GM18508 (cell line): ENCODE data around the gene CAMK2A.
"Not testable (repeated sequence)": the region's sequence is repeated elsewhere in the genome, so short reads cannot be mapped to it uniquely, and the experiment has no call there.

Experiments
- ATAC-seq: cut with Tn5 transposase; IDR thresholded peaks from one replicate; pipeline ENCODE4 v1.9.1; 2021; ENCODE audit warnings: moderate number of reproducible peaks; ENCODE audit not compliant: insufficient read depth, unreplicated experiment

Gene CAMK2A

DNA sequence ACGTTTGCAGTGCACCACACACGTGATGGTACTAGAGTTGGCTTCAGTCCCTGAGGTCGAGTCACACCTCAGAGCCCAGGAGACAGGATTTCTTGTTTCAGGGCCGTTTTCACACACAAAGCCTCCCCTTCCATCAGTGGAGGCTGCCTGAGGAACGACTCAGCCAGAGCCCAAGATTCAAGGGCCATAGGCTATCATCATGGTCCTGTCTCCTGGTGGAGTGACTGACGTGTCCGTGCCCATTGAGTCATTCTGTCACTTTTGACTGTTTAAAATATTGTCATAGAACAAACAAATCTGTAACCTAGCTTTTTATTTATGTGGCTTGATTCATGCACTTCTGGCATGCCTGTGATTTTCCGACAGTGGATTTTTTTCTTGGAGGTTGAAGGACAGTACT lies 28.3 kb downstream of the CAMK2A start:
- no peak for ATAC-seq

DNA sequence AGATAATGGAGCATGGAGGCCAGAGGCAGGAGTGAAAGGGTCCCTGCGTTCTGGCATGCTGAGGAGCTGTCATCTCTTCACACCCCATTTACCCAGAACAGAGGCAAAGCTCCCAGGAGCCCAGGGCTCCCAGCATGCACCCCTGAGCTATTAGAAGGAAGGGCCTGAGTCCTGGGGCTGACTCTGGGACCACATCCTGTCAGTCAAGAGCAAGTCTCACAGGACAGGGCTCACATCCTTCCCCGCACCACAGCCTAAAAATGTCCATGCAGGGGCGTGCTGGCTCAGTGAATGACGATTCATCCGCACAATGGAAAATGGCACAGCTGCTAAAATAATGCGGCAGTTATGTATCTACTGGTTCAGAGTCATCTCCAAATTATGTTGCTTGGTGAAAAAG lies 31.4 kb downstream of the CAMK2A start:
- ATAC-seq: no peak

DNA sequence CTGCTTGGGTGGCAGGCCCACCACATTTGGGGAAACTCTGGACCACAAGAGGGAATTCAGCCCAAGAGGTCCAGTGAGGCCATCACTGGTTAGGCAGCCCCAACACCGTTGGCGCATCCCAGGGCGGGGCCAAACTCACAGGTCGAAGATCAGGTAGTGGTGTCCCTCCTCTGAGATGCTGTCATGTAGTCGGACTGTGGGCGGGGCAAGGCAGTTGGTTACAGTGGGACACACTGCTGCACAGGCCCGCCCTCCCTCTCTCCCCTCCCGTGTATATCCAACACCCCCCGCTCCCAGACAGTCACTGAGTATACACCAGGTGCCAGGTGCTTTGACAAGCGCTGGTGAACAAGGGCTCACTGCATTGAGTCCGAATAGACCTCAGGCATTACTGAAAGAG lies 32.1 kb downstream of the CAMK2A start:
- ATAC-seq: no peak

DNA sequence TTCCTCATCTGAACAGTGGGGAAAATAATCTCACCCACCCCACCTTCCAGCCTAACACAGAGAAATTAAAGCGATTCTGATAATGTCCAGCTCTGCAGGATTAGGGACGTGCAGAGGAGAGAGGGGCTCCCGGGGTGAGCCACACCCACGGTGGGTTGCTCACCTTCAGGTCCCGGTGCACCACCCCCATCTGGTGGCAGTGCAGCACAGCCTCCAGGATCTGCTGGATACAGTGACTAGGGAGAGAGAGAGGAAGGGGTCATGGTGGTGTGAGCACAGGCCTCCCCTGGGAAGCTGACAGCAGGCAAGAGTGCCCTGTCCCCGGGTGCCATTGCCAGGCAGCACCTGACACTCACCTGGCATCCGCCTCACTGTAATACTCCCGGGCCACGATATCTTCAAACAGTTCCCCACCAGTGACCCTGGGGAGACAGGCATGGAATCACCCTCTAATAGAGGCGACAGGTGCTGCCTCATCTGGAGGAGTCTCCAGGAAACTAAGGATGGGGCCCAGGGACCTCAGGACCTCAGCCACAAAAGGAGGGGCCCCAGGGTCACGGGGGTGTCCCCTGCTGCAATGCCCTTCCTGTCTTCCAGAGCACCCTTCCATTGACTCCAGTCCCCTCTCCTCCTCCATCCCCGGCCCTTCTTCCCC lies 33.0 kb downstream of the CAMK2A start:
- no peak for ATAC-seq

DNA sequence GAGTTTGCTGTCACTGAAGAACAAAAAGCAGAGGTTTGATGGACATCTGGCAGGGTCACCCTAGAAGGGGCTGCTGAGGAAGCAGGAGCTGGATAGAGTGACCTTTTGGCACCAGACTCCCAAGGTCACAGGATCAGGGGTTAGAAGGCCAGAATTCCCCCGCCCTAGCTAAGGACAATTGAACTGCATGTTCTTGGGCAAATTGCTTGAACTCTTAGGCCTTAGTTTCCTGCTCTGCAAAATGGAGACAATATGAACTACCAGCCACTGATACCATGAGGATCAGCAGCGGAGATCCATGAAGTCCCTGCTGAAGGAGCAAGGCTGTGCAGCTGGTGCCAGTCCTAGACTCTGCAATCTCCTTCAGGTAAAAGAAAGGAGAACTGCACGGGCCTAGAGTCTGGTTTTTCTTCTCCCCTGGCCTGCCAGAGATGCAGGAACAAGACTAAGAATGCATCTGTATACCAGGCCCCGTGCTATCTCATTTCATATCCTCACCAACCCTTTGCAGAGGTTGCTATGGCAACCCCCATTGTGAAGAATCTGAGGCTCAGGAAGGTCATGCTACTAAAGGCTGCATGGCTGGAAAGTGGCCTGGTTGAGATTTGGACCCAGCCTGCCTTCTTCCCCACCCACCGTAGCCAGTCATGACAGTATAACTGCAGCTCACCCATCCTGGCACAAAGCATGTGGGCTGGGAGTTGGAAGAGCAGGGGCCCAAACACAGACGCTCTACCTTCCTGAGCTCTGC lies 33.7 kb downstream of the CAMK2A start:
- ATAC-seq: no peak

DNA sequence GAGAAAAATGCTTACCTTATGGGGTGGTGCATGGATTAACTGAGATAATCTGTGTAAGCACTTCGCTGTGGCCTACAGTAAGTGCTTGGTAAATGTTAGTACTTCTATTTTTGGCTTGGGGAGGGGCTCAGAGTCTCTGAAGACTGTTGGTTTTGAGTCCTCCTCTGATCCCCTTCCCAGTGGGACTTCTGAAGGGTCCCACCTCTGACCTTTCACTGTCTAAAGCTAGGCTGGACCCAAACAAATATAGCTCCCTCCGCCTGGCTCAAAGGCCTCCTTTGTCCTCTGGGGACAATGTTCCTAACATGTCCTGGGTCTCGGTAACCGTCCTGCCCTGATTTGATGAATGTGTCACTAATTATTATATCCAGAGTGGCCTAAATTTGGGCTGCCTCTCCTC lies 34.8 kb downstream of the CAMK2A start:
- ATAC-seq: no peak

DNA sequence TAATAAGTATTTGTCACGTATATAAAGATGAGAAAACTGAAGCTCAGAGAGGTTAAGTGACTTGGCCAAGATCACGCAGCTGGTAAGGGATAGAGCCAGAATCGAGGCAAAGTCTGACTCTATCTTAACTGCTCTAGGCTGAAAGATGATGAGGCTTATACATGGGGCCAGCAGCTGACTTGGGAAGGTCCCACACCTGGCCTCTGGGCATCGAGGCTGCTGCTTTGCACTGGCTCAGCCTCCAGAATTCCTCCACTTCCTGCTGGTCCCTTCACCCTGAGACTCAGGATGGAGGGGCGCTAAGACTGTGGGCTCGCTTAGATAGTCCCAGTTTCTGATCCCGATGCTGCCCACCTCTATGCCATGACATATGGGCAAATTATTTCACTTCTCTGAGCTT lies 35.2 kb downstream of the CAMK2A start:
- ATAC-seq: no peak

DNA sequence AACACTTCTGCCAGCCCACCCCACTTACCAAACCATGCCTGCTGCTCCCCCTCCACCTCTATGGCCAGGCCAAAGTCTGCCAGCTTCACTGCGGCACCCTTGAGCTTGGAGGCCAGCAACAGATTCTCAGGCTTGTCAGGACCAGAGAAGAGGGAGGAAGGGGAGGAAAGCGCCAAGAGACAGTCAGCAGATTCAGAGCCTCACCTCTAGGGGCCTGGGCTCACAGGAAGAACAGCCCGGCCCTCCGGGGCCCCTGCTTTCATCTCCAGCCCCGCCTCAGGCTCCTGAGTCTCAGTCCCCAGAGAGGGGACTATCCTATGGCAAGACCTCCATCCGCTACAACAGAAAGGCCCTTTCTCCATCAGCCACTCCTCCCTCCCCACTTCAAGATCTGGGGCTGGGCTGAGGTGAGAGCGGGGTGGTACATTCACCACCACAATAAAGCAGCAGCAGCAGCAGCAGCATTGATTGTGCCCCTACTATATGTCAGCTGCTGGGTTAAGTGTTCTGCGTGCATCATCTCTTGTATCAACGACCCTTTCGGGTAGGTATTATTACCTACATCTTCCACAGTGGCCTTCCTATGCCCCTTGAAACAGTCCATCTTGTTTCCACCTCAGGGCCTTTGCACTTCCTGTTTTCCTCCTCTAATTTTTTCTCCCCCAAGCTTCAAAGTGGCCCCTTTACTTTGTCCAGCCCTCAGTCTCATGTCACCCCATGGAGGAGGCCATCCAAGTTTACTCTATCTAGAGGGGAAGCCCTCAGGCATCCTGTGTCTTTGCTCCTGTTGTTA lies 36.0 kb downstream of the CAMK2A start:
- ATAC-seq: no peak

DNA sequence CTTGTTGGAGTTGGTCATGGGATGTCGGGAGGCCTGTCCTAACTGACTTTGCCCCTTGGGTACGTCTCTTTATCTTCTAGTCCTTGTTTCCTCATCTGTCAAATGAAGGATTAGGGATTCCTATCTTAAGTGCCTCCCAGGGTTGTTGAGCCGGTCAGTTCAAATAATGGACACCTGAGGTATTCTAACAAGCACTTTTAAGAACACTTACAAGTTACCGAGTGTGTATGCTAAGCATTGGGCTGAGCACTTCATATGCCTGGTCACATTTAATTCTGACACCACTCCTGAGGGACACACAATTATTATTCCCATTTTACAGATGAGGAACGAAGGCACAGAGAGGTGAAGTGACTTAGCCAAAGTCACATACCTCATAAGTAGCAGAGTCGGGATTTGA lies 37.1 kb downstream of the CAMK2A start:
- ATAC-seq: no peak

DNA sequence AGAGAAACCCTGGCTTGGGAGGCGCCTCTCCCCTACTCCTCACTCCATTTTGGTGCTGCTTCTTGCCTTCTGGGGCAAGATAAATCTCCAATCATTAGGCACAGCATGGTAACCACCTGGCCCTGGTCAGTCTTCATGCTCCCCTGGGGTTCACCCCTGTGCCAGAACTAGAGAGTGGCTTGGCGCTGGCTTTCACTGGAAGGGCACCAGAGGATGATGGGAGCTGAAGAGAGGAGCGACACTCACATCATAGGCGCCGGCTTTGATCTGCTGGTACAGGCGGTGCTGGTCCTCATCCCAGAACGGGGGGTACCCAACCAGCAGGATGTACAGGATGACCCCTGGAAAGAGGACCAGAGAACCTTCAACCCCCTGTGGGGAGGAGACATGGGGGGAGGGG lies 38.1 kb downstream of the CAMK2A start:
- no peak for ATAC-seq

DNA sequence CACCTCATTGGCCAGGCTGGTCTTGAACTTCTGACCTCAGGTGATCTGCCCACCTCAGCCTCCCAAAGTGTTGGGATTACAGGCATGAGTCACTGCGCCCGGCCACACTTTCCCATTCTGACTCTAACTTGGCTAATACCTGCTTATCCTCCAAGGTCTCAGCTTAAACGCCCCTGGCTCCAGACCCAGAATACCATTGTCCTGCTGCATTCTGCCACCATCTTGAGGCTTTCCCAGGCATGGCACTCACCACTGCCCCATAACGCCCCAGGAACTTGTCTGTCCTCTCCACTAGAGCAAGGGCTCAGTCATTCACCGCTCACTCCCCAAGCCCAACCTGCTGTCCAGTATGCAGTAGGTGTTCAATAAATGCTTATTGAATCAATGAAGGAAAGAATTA lies 39.8 kb downstream of the CAMK2A start:
- no peak for ATAC-seq

DNA sequence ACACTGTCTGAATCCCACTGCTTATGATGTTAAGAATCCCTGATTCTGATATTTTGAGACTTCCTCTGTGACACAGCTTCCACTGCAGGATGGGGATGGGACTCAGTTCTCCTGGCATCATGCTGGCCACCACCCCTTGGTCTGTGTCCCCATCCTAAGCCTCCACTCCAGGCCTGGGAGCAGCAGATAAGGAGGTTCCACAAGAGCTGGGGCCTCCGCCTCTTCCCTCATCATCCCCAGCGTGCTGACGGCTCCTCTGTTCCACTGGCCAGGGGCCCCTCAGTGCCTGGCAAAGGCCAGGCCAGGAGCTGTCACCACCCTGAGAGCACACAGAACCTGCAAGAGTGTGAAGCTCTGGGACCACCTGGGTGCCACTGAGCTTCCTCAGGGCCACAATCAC lies 40.6 kb downstream of the CAMK2A start:
- ATAC-seq: no peak

DNA sequence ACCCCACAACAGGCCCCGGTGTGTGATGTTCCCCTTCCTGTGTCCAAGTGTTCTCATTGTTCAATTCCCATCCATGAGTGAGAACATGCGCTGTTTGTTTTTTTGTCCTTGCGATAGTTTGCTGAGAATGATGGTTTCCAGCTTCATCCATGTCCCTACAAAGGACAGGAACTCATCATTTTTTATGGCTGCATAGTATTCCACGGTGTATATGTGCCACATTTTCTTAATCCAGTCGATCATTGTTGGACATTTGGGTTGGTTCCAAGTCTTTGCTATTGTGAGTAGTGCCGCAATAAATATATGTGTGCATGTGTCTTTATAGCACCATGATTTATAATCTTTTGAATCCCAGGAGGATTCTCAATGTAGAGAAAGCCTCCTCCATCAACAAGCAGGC lies 41.1 kb downstream of the CAMK2A start:
- not testable (repeated sequence) for ATAC-seq

DNA sequence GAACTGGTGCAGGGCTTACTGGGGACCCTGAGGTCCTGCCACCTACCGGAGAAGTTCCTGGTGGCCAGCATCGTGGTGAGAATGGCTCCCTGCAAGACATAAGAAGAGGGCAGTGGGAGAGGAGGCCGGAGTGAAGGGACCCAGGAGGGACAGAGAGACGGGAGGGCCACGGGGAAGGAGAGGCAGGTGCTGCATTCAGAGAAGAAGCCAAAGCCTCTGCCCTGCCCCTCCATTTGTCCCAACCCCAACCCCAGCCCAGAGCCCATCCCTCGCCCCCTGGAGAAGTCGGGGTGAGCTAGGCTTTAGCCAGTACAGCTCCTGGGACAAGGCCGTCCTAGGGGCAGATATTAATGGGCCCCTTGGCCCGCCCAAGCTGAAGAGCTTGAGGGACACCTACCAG lies 41.8 kb downstream of the CAMK2A start:
- no peak for ATAC-seq

DNA sequence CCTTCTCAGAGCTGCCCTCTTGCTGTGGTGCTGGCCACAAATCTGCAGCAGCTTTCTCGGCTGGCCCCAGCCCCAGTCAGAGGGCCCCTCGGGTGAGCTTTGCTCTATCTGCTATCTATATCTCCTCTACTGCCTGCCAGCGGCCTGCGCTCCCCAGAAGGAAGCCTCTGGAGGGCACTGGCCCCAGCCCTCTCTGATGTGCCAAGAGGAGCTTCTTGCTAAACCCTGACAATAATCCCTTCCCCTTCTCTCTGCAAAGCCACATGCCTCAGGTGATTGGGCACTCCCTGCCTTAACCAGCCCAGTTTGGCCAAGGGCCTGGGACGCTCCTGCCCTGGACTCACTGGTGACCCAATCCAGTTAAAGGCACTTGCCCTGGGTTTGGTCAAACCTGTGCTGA lies 42.7 kb downstream of the CAMK2A start:
- ATAC-seq: no peak

DNA sequence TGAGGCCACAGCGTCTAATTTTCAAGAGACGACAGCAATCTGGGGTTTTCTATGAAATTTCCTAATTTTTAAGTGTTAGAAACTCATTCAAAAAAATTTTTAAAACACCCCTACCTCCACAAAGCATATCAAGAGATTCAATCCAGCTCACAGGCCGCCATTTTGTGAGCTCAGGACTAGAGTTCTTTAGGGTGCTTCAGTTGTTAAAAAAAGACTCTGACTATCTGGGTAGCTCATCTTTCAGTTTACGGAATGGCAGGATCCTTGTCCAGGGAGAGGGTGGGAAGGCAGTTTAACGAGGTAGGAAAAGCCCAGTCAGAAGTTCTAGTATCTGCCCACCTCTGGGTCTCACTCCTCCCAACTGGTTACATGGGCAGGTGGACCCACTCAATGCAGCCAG lies 43.1 kb downstream of the CAMK2A start:
- no peak for ATAC-seq

DNA sequence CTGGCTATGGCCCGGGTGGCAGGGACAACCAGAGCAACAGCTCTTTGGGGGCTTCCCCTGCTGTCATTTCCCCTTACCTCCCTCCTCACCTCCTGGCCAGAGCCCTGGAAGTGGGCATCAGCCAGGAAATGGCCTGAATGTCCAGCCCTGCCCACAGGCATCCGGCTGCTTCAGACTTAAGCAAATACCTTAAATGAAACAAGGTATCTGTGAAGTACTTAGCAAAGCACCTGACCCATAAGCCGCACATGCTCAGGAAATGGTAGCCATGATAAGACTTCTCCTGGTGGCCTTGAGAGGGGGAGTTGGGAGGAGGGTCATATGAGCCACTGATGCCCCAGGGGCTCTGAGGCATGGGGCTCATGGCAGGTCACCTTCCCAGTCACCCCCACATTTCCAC lies 43.8 kb downstream of the CAMK2A start:
- ATAC-seq: no peak

DNA sequence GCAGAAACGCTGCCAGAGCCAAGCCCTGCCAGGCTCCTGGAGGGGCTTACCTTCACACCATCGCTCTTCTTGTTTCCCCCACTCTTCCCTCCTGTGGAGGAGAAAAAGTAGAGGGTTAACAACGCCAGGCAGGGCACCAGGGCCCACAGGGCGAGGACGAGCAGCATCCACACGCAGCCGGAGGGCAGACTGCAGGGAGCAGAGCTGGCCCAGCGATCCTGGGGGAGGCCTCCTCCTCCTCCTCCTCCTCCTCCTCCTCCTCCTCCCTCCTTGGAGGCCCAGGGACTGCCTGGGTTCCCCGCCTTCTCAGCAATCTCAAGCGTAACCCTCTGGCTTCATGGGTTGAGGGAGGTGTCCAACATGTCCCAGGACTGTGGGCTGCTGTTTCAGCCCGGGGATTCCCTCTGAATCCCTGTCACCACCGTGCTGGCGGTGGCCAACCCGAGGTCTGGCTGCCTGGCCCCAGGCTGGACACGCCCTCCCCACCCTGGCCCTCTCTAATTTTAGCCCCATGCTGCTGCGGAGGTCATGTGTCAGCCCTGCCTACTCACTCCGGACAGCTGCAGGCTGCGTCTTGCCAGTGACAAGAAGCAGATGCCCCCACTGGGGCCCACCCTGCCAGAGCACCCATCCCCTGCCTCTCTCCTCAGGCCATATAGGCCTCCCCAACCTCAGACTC lies 44.3 kb downstream of the CAMK2A start:
- ATAC-seq: no peak

DNA sequence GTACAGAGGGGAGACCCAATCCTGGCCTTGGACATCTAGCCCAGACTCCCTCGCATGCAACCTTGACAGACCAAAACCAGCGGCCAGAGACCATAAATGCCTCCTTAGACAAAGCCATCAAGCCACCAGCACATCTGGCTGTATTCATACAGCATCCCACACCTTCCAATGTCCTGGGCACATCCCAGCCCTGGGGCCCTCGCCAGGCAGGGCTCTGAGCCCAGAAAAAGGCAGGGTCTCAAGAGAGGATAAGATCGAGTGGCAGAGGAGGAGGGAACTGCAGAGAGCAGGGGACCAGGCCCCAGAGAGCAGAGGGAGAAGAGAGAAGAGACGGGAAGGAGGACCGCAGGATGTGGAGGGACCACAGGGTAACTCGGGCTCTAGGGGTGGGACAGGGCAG lies 45.4 kb downstream of the CAMK2A start:
- ATAC-seq: no peak

DNA sequence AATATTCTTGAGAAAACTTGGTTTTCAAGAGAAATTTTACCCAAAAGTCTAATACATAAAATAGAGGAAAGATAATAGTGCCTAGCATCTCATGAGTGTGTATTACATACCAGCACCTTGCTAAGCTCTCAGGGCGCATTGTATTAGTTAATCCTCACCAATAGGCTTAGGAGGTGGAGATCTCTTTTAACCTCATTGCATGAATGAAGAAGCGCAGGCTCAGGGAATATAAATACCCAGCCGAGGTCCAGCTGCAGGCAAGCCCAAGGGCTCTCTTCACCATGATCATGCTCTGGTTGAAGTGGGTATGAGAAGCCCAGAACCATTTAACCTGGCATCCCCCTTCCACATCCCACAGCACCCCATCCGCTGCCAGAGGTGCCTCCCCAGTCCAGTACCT lies 46.0 kb downstream of the CAMK2A start:
- no peak for ATAC-seq
